IMR-90 (cell line): ENCODE data around the gene DUS1L. TPM values are rescaled to one million over a fixed set of nuclear protein-coding genes. Genes with fewer than 3 reads are reported as not detected.

Source experiments
- ATAC-seq: fragments of 200-7000 bp; cut with Tn5 transposase; 2 replicates; pipeline ENCODE4 v1.9.1; 2020; ENCODE audit warnings: low read depth, mild to moderate bottlenecking, moderate library complexity
- BruUV-seq: library from RNA; stranded (reverse); fragments of 400-500 nt; replicated peaks from 2 replicates; lab custom pipeline; 2021; lab: Mats Ljungman, UMichigan
- CTCF ChIA-PET: fragments of 300-600 bp; formaldehyde crosslinking; extraction: SDS; loops from one replicate; lab custom pipeline; 2021; ENCODE audit warnings: antibody characterized with exemption; lab: Yijun Ruan, JAX
- POLR2A ChIA-PET: fragments of 300-600 bp; sonication (Branson Sonifier 250); formaldehyde crosslinking; loops from one replicate; lab custom pipeline; 2022; ENCODE audit warnings: antibody characterized with exemption; ENCODE audit not compliant: unreplicated experiment; lab: Charles Lee
- DNase-seq: peaks from one replicate; pipeline ENCODE4 v3.0.0; 2013
- H2AFZ ChIP-seq: replicated peaks from 2 replicates; pipeline ENCODE3; 2013; ENCODE audit warnings: low read length, mild to moderate bottlenecking; ENCODE audit not compliant: poor library complexity
- H2AK5ac ChIP-seq: 2 replicates; pipeline ENCODE4 v1.6.1; 2013; ENCODE audit warnings: low read depth, low read length, inconsistent platforms
- H2AK9ac ChIP-seq: replicated peaks from 2 replicates; pipeline ENCODE3; 2013; ENCODE audit warnings: mild to moderate bottlenecking, low read depth, low read length, moderate library complexity; ENCODE audit not compliant: poor library complexity
- H2BK120ac ChIP-seq: 2 replicates; pipeline ENCODE4 v1.6.1; 2013; ENCODE audit warnings: low read depth, low read length, inconsistent platforms
- H2BK15ac ChIP-seq: 3 replicates; pipeline ENCODE4 v1.6.1; 2013; ENCODE audit warnings: low read depth, low read length, inconsistent platforms
- H2BK20ac ChIP-seq: 2 replicates; pipeline ENCODE4 v1.6.1; 2013; ENCODE audit warnings: low read depth, mild to moderate bottlenecking, inconsistent platforms, low read length, moderate library complexity
- H2BK5ac ChIP-seq: 2 replicates; pipeline ENCODE4 v1.6.1; 2013; ENCODE audit warnings: mild to moderate bottlenecking, low read depth, low read length, inconsistent platforms; ENCODE audit not compliant: poor library complexity, severe bottlenecking
- H3K14ac ChIP-seq: replicated peaks from 2 replicates; pipeline ENCODE4 v1.6.1; 2013; ENCODE audit warnings: low read depth, low read length, inconsistent platforms
- H3K18ac ChIP-seq: 2 replicates; pipeline ENCODE4 v1.6.1; 2013; ENCODE audit warnings: low read depth, low read length, control low read depth
- H3K23ac ChIP-seq: 2 replicates; pipeline ENCODE4 v1.6.1; 2013; ENCODE audit warnings: low read depth, low read length, inconsistent platforms
- H3K27ac ChIP-seq: 2 replicates; pipeline ENCODE4 v1.5.1; 2013; ENCODE audit warnings: mild to moderate bottlenecking, control low read depth, low read length; ENCODE audit not compliant: insufficient read depth
- H3K27me3 ChIP-seq: 2 replicates; pipeline ENCODE4 v1.6.1; 2013; ENCODE audit warnings: low read length; ENCODE audit not compliant: control insufficient read depth, insufficient read depth
- H3K36me3 ChIP-seq: 2 replicates; pipeline ENCODE4 v1.6.1; 2013; ENCODE audit warnings: low read length, mixed read lengths; ENCODE audit not compliant: control insufficient read depth, insufficient read depth
- H3K4ac ChIP-seq: 2 replicates; pipeline ENCODE4 v1.6.1; 2013; ENCODE audit warnings: low read depth, low read length, inconsistent platforms
- H3K4me1 ChIP-seq: 2 replicates; pipeline ENCODE4 v1.6.1; 2013; ENCODE audit warnings: low read length, mixed read lengths; ENCODE audit not compliant: control insufficient read depth, insufficient read depth
- H3K4me2 ChIP-seq: 2 replicates; pipeline ENCODE4 v1.6.1; 2013; ENCODE audit warnings: low read depth, mild to moderate bottlenecking, control low read depth, low read length, moderate library complexity
- H3K4me3 ChIP-seq: 2 replicates; pipeline ENCODE4 v1.5.1; 2013; ENCODE audit warnings: low read depth, mild to moderate bottlenecking, control low read depth, low read length, moderate library complexity; ENCODE audit not compliant: insufficient read depth
- H3K56ac ChIP-seq: 2 replicates; pipeline ENCODE4 v1.6.1; 2013; ENCODE audit warnings: low read length, inconsistent platforms; ENCODE audit not compliant: insufficient read depth; ENCODE audit errors: extremely low read depth
- H3K79me1 ChIP-seq, 2 experiments: 2 replicates each; pipeline ENCODE4 v1.6.1; 2013; ENCODE audit warnings: low read length in 2 of 2, inconsistent platforms in 1 of 2, low read depth in 1 of 2
- H3K9ac ChIP-seq: 2 replicates; pipeline ENCODE4 v1.6.1; 2013; ENCODE audit warnings: low read depth, low read length, control low read depth
- H3K9me1 ChIP-seq: 2 replicates; pipeline ENCODE4 v1.6.1; 2013; ENCODE audit warnings: low read length, inconsistent platforms; ENCODE audit not compliant: insufficient read depth
- H3K9me3 ChIP-seq: 2 replicates; pipeline ENCODE4 v1.6.1; 2013; ENCODE audit warnings: low read length; ENCODE audit not compliant: control insufficient read depth, insufficient read depth
- H4K20me1 ChIP-seq: 2 replicates; pipeline ENCODE4 v1.6.1; 2013; ENCODE audit warnings: low read length, inconsistent platforms; ENCODE audit not compliant: insufficient read depth
- H4K5ac ChIP-seq: 2 replicates; pipeline ENCODE4 v1.6.1; 2013; ENCODE audit warnings: mild to moderate bottlenecking, low read depth, low read length, control low read depth
- H4K8ac ChIP-seq, 2 experiments: 2 replicates each; pipeline ENCODE4 v1.6.1; 2013; ENCODE audit warnings: low read depth in 2 of 2, low read length in 2 of 2, control low read depth in 1 of 2, inconsistent platforms in 1 of 2
- H4K91ac ChIP-seq: 2 replicates; pipeline ENCODE4 v1.6.1; 2013; ENCODE audit warnings: low read depth, low read length, inconsistent platforms; ENCODE audit not compliant: insufficient read depth
- BHLHE40 ChIP-seq: fragments of 150-350 bp; IDR thresholded peaks from 2 replicates; pipeline ENCODE4 v1.6.1; 2016; ENCODE audit warnings: mild to moderate bottlenecking, low read depth, low read length
- CEBPB ChIP-seq: IDR thresholded peaks from 2 replicates; pipeline ENCODE4 v1.6.1; 2012; ENCODE audit warnings: low read depth, low read length, improper control_type of control experiment
- CHD1 ChIP-seq: IDR thresholded peaks from 2 replicates; pipeline ENCODE4 v1.6.1; 2012; ENCODE audit warnings: low read depth, low read length, improper control_type of control experiment
- FOS ChIP-seq: fragments of 150-350 bp; IDR thresholded peaks from 2 replicates; pipeline ENCODE4 v1.6.1; 2016; ENCODE audit warnings: low read depth, low read length
- MAZ ChIP-seq: IDR thresholded peaks from 2 replicates; pipeline ENCODE4 v1.6.1; 2012; ENCODE audit warnings: low read depth, mild to moderate bottlenecking, low read length, improper control_type of control experiment, moderate library complexity, borderline replicate concordance
- MXI1 ChIP-seq: IDR thresholded peaks from 2 replicates; pipeline ENCODE4 v1.6.1; 2012; ENCODE audit warnings: low read depth, mild to moderate bottlenecking, low read length, moderate library complexity, borderline replicate concordance
- NFE2L2 ChIP-seq: fragments of 150-350 bp; IDR thresholded peaks from 2 replicates; pipeline ENCODE4 v1.6.1; 2016; ENCODE audit warnings: low read depth, mild to moderate bottlenecking, low read length
- POLR2A ChIP-seq: IDR thresholded peaks from 2 replicates; pipeline ENCODE4 v1.6.1; 2012; ENCODE audit warnings: mild to moderate bottlenecking, low read depth, low read length
- RAD21 ChIP-seq: IDR thresholded peaks from 2 replicates; pipeline ENCODE4 v1.6.1; 2012; ENCODE audit warnings: low read length, improper control_type of control experiment
- RCOR1 ChIP-seq: IDR thresholded peaks from 2 replicates; pipeline ENCODE4 v1.6.1; 2012; ENCODE audit warnings: mild to moderate bottlenecking, low read length, improper control_type of control experiment; ENCODE audit not compliant: insufficient replicate concordance
- RFX5 ChIP-seq: IDR thresholded peaks from 2 replicates; pipeline ENCODE4 v1.8.0; 2012; ENCODE audit warnings: low read depth, mild to moderate bottlenecking, low read length, moderate library complexity
- SMC3 ChIP-seq: fragments of 150-350 bp; IDR thresholded peaks from 2 replicates; pipeline ENCODE4 v1.6.1; 2016; ENCODE audit warnings: low read depth, mild to moderate bottlenecking, antibody characterized with exemption, low read length, moderate library complexity
- WGBS, 2 experiments: methylation state at CpG; one replicate each; pipeline versions ENCODE4 v1.1.5 to v1.1.7; 2013; ENCODE audit warnings: missing lambda C conversion rate in 2 of 2; ENCODE audit not compliant: insufficient read length in 1 of 2; ENCODE audit errors: extremely low coverage in 2 of 2; 5-methylcytosine and 5-hydroxymethylcytosine counted together
- dilution Hi-C: fragments of 300-500 bp; cut with HindIII; formaldehyde crosslinking; loops from one replicate; pipeline ENCODE4 v1.14.3; 2018; ENCODE audit warnings: low sequenced_read_pairs; ENCODE audit not compliant: unreplicated experiment
- in situ Hi-C: fragments of 300-500 bp; cut with MboI; formaldehyde crosslinking; loops from 3 replicates; pipeline ENCODE4 v1.14.3; 2019; ENCODE audit warnings: low sequenced_read_pairs, inconsistent platforms, mixed read lengths
- intact Hi-C: fragments of 100-400 bp; cut with micrococcal nuclease; formaldehyde crosslinking; loops from 2 replicates; pipeline ENCODE4 v1.10.0; 2022
- polyA plus RNA-seq, 3 experiments: library from polyadenylated mRNA; depleted of rRNA; stranded (reverse); fragments of >200 nt; gene quantifications; 2 replicates each; pipeline ENCODE4 v1.2.3, GENCODE V29; 2012; ENCODE audit warnings: low replicate concordance in 1 of 3
- total RNA-seq: library from RNA; depleted of rRNA; stranded (reverse); fragments of >200 nt; gene quantifications from 2 replicates; pipeline ENCODE4 v1.2.3, GENCODE V29; 2012
- TF ChIP-seq, protein P1 (sequence below): fragments of 150-350 bp; IDR thresholded peaks from 2 replicates; pipeline ENCODE4 v1.6.1; 2017; ENCODE audit warnings: mild to moderate bottlenecking, antibody characterized with exemption, low read length, low read depth
- TF ChIP-seq, protein P2 (sequence below): conservative IDR thresholded peaks from 2 replicates; pipeline ENCODE4 v1.5.1; 2012; ENCODE audit warnings: mild to moderate bottlenecking, low read depth, low read length, improper control_type of control experiment

Gene DUS1L
- total and polyA plus RNA-seq, 2 of the 4 experiments (the other 2 are of a cell fraction): 29.0 to 76.9 TPM

DNA sequence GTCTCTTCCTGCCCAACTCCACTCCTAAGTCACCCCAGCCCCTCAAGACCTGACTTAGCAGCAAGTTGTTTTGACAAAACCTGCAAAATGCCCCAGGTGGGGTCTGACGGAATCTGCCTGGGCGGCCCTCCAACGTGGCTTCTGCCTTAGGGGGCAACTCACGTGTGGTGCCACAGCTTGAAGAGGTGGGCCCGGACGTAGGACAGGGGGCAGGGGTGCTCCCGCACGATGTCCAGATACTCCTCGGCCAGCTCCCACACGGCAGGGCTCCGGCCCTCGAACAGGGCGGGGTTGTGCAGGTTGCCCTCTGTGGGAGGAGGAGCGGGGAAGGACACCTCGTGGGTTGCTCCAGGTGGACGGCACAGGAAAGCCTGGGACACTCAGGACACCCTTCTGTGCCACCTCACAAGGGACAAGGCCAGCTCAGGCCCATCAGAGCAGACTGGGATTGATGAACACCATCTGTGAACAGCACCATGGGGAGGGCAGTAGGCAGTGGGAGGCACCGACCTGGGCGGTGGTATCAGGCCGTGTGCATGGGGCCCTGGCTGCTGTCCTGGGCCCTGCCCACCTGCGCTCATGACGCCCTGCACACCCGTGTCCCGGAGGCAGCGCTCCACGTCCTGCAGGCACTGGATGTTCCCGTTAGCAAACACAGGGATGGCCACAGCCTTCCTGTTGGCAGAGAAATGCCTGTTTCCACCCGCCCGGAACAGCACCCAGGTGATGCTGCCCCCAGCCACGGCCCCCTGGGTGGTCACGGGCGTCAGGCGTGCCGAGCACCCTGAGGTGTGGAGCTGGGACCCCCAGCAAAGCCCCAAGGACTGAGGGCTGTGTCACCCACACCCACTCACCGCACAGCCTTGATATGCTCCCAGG is 4.3 kb downstream of the DUS1L start (continued):
- TF ChIP-seq NFE2L2: no peak

DNA sequence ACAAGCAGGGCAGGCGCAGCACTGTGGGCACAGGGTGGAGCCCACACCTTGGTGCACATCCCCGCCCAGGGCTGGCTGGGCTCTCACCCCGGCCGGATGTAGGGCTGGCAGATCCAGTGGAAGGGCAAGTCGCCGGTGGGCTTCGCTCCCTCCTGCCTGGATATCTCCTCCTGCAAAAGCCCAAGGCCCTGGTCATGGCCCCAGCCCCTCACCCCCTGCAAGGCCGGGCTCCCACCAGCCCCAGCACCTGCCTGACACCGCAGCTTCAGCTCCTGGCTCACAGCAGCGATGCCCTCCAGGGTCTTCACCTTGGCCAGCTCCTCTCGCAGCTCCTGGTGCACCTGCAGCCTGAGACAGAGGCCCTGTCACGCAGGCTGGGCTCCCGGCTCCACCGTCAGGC is 5.0 kb downstream of the DUS1L start:
- H3K56ac ChIP-seq: no peak overlapping the region
- no peak for ATAC-seq
- in situ Hi-C loops: no loop called here
- no peak overlapping the region for H3K9ac ChIP-seq
- H3K36me3 ChIP-seq: peaks cover 70% of the 10 kb centered on the region
- H2AK5ac ChIP-seq: no peak overlapping the region
- no peak for DNase-seq
- WGBS, 2 experiments: 91% methylated on average over 8 of the region's 14 CpGs; no CpG with 5 or more reads in 1 of the 2 experiments
- H3K4me3 ChIP-seq: no peak overlapping the region
- no peak overlapping the region for H4K5ac ChIP-seq
- H2BK20ac ChIP-seq: no peak overlapping the region
- H3K9me3 ChIP-seq: no peaks in the 10 kb centered on the region
- no peak overlapping the region for H3K14ac ChIP-seq
- H3K27ac ChIP-seq: no peak overlapping the region
- H2AFZ ChIP-seq: no peak overlapping the region
- H4K91ac ChIP-seq: no peak overlapping the region
- ChIA-PET POLR2A (no interaction called here), CTCF (no interaction called here)
- H4K20me1 ChIP-seq: peaks cover 3% of the 10 kb centered on the region
- no peak overlapping the region for H2BK120ac ChIP-seq
- no peak overlapping the region for H3K4ac ChIP-seq
- H3K23ac ChIP-seq: no peak overlapping the region
- no peak overlapping the region for H2BK5ac ChIP-seq
- no peak overlapping the region for H2BK15ac ChIP-seq
- no peak overlapping the region for H2AK9ac ChIP-seq
- dilution Hi-C loops: no loop called here
- no TSS peak for BruUV-seq
- intact Hi-C loops: no loop called here
- no peak overlapping the region for H4K8ac ChIP-seq
- peaks cover 5 to 30% of the 10 kb centered on the region in 2 experiments; a peak in 2 of 4 replicates for H3K79me1 ChIP-seq
- peaks cover 6% of the 10 kb centered on the region for H3K4me1 ChIP-seq
- H3K4me2 ChIP-seq: no peak overlapping the region
- H3K27me3 ChIP-seq: no peaks in the 10 kb centered on the region
- H3K9me1 ChIP-seq: no peaks in the 10 kb centered on the region
- no peak overlapping the region for H3K18ac ChIP-seq
- TF ChIP-seq POLR2A (no peak), RFX5 (no peak), NFE2L2 (no peak), FOS (no peak), SMC3 (no peak), RAD21 (no peak), BHLHE40 (no peak), RCOR1 (no peak), MXI1 (no peak), MAZ (no peak), CHD1 (no peak), CEBPB (no peak)
- TF ChIP-seq, protein P1, sequence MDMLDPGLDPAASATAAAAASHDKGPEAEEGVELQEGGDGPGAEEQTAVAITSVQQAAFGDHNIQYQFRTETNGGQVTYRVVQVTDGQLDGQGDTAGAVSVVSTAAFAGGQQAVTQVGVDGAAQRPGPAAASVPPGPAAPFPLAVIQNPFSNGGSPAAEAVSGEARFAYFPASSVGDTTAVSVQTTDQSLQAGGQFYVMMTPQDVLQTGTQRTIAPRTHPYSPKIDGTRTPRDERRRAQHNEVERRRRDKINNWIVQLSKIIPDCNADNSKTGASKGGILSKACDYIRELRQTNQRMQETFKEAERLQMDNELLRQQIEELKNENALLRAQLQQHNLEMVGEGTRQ: no peak
- TF ChIP-seq, protein P2, sequence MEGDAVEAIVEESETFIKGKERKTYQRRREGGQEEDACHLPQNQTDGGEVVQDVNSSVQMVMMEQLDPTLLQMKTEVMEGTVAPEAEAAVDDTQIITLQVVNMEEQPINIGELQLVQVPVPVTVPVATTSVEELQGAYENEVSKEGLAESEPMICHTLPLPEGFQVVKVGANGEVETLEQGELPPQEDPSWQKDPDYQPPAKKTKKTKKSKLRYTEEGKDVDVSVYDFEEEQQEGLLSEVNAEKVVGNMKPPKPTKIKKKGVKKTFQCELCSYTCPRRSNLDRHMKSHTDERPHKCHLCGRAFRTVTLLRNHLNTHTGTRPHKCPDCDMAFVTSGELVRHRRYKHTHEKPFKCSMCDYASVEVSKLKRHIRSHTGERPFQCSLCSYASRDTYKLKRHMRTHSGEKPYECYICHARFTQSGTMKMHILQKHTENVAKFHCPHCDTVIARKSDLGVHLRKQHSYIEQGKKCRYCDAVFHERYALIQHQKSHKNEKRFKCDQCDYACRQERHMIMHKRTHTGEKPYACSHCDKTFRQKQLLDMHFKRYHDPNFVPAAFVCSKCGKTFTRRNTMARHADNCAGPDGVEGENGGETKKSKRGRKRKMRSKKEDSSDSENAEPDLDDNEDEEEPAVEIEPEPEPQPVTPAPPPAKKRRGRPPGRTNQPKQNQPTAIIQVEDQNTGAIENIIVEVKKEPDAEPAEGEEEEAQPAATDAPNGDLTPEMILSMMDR: no peak
